Tongue (tissue), 2 donors: Measurements from ENCODE around the gene CLASP1. TPM values are rescaled to one million over a fixed set of nuclear protein-coding genes. Genes with fewer than 3 reads are reported as not detected.
"Not testable (repeated sequence)": the region's sequence is repeated elsewhere in the genome, so short reads cannot be mapped to it uniquely, and the experiment has no call there.

Experiments used
- DNase-seq: peaks from one replicate; pipeline ENCODE4 v3.0.0-alpha.2; 2015
- total RNA-seq: library from RNA; depleted of rRNA; stranded (reverse); fragments of >200 nt; gene quantifications from one replicate; pipeline ENCODE4 v1.2.3, GENCODE V29; 2014

The CLASP1 gene
- total RNA-seq, result 163 TPM

- DNase-seq, result no peak
Observed at GRCh38 chr2:121649149-121649595, at the start of gene CLASP1. Gene CLASP1, minus strand, starts transcription at chr2:121649462. Its CDS starts 43,567 bp downstream, at chr2:121605895.

DNA sequence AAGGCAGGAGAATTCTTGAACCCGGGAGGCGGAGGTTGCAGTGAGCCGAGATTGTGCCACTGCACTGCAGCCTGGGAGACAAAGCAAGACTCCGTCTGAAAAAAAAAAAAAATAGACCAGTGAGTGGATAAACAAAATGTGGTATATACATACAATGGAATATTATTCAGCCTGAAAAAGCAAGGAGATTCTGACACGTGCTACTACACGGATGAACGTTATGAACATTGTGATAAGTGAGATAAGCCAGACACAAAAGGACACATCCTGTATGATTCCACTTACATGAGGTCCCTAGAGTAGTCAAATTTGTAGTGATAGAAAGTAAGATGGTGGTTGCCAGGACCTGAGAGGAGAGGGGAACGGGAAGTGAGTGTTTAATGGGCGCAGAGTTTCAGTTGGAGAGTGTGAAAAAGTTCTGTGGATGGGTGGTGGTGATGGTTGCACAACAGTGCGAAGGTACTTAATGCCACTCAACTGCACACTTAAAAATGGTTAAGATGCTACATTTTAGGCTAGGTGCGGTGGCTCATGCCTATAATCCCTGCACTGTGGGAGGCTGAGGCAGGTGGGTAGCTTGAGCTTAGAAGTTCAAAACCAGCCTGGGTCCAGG lies 49.2 kb upstream of the CLASP1 start:
- DNase-seq, result no peak

- DNase-seq, result no peak
Observed at GRCh38 chr2:121697108-121697631, 47.9 kb upstream of the CLASP1 start.

DNA sequence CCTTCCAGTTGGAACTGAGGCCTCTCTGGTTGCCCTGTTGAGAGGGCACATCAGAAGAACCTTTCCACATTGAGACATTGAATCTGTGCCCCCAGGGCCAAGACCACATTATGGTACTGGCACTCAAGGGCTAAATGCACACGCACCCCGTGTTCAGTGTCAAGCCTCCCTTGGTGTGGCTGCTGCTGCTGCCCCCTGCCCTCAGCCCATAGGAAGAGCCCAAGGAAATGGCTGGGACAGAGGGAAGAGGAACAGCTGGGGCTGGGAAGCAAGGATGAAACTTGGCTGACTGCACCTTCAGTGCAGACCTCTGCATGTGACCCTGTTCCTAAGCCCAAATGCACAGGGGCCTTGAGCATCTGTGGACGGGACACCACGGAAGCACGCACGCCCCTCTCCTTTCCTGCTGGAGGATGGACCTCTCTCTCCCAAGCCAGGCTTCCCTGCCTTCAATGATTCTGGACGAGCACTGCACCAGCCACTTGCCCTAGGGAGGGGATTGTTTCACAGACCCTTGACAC lies 47.2 kb upstream of the CLASP1 start:
- DNase-seq, result no peak

DNA sequence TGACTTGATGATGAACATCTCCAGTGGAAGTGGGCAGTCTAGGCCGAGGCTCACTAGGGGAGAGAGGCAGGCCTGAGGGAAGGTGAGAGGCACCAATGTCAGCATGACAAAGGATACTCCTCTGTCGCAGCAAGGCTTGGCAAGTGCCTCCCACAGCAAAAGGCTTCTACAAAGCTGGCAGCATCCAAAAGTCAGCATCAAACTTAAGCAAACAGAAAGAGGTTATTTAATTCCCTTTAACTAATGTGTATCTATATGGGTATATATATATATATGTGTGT lies 45.8 kb upstream of the CLASP1 start:
- no peak for DNase-seq

DNA sequence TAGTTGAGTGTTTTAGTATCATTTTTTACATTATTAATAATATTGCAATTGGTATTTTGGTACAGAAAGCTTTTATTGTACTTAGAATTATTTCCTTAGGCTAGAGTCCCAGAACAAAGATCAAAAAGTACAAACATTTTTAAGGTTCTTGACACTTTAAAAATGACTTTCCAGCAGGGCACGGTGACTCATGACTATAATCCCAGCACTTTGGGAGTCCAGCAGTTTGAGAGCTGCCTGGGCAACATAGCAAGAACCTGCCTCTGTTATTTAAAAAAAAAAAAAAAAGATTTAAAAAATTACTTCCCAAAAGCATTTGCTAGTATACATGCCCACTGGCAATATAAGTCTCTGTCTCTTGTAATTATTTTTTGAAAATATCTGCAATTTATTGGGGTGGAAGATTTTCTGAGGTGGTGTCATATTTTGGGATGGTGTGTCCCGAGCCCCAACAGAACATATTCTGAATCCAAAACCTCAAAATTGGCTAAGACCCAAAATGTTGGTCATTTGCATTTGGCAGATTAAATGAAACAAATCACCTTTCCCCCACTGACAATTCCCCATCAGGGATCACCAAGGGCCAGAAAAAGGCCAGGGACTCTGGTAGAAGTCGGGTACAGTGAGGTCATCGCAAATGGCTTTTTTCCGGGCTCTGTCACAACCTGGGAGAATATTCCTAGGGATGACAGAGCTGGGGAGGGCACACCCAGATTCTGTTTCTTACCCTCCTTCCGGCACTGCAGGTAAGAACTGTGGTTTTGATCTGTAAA lies 45.3 kb upstream of the CLASP1 start:
- no peak for DNase-seq

DNA sequence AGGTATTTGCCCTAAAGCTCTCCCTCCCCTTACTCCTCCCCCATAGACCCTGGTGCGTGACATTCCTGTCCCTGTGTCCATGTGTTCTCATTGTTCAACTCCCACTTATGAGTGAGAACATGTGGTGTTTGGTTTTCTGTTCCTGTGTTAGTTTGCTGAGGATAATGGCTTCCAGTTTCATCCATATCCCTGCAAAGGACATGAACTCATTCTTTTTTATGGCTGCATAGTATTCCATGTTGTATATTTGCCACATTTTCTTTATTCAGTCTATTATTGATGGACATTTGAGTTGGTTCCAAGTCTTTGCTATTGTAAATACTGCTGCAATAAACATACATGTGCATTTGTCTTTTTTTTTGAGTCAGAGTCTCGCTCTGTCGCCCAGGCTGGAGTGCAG lies 41.3 kb upstream of the CLASP1 start:
- DNase-seq, result not testable (repeated sequence)

- DNase-seq, result no peak
Observed at GRCh38 chr2:121690095-121690494, 40.8 kb upstream of the CLASP1 start.

- peak; percentile 56 for DNase-seq
Observed at GRCh38 chr2:121689356-121689755, 40.1 kb upstream of the CLASP1 start.

DNA sequence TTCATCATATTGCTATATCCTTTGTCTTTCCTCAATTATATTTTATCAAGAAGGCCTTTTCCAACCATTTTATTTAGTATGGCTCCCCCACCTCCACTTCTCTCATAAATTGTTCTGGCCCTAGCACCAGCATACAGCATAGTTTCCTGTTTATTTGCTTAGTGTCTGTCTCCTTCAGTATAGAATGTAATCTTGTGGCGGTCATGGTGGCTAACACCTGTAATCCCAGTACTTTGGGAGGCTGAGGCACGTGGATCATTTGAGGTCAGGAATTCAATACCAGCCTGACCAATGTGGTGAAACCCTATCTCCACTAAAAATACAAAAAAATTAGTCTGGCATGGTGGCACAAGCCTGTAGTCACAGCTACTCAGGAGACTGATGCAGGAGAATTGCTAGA lies 39.6 kb upstream of the CLASP1 start:
- DNase-seq, result no peak

DNA sequence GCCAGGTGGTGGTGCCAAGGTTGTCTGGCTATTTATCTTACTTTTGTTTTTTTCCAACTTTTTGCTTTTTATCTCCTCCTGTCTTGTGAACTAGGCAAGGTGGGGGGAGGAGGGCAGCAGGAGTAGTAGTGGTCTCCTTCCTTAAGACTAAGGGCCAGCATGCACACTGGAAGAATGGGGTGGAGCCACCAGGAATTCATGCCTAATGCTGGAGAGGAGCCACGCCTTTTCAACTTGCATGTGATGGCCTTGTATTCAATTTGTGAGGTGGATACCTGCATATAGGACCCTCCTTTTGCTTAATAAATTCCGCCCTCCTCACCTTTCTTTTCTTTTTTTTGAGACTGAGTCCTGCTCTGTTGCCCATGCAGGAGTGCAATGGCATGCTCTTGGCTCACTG lies 37.6 kb upstream of the CLASP1 start:
- no peak for DNase-seq

- no peak for DNase-seq
Observed at GRCh38 chr2:121686218-121686617, 37.0 kb upstream of the CLASP1 start.

DNA sequence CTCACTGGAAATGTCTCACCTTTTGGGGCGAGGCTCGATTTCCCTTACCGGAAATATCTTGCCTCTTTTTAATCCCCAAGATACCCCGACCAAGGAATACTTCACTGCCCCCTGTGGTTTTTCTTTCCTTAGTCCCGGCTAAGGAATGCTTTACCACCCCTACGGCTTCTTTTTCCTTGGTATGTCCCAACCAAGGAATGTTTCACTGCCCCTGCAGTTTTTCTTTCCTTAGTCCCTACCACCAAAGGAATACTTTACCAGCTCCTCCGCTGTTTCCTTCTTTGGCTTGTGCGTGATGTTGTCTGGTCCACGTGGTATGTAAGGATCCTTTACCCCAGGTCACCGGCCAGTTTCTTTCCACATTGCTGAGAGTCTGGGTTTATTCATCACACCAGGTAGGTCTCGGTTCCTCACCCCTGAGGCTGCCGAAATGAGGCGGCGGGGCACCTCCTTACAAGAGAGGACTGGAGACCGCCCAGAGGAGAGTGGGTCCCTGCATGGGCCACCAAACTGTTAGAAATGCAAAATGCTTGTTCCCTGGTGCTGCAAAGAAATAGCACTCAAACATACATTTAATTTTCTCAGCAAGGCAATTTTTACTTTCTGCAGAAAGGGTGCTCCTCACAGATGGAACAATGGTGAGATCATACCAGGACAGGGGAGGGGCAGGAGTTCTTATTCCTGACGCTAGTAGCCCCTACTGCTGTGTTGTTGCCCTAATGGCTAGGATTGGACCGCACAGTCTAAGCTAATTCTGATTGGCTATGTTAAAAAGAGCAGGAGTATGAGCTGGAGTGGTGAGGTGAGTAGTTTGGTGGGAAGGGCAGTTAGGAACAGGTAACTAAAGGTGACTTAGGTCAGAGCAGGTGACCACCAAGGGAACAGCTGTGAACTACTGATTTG lies 33.4 kb upstream of the CLASP1 start:
- DNase-seq, result no peak

- DNase-seq, result no peak
Observed at GRCh38 chr2:121677855-121678254, 28.6 kb upstream of the CLASP1 start.

DNA sequence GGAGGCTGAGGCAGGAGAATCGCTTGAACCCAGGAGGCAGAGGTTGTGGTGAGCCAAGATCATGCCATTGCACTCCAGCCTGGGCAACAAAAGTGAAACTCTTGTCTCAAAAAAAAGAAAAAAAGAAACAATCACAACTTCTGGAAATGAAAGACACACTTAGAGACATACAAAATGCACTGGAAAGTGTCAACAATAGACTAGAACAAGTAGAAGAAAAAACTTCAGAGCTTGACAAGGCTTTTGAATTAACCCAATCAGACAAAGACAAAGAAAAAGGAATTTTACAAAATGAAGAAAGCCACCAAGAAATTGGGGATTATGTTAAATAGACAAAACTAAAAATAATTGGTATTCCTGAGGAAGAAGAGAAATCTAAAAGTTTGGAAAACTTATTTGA lies 22.4 kb upstream of the CLASP1 start:
- DNase-seq, result not testable (repeated sequence)

DNA sequence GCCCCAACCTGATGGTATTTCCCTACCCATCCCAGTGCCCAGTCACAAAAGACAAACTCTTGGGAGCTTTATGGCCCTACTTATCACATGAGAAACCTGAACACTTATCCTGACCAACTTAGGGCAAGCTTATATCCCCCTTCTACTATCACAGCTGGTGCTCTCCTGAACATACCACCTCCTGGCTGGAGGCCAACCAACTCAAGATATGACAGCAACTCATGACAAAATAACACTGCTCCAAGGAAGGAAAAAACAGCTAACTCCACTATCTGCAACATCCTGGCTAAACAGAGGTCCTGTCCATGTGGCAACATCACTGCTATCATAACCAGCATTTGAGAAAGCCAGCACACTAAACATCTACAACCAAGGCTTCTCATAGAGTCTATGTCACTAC lies 20.9 kb upstream of the CLASP1 start:
- no peak for DNase-seq

GRCh38 chr2:121667618-121668017 lies 18.4 kb upstream of the CLASP1 start:
- DNase-seq, result no peak

DNA sequence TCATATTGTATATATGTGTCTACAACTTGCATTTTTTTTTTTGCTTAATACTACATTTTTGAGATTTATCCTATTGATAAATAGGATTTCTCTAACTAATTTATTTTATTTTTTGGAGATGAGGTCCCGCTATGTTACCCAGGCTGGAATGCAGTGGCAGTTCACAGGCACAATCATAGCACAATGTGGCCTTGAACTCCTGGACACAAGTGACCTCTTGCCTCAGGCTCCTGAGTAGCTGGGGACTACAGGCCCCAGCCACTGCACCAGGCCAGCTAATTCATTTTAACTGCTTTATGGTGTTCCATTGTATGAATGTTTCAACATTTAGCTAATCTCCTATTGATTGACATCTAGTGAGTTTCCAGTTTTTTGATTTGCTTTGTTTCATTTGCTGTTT lies 16.8 kb upstream of the CLASP1 start:
- DNase-seq, result no peak

GRCh38 chr2:121665504-121665903 lies 16.2 kb upstream of the CLASP1 start:
- peak; percentile 25 for DNase-seq

- DNase-seq, result no peak
Observed at GRCh38 chr2:121664713-121665112, 15.5 kb upstream of the CLASP1 start.

DNA sequence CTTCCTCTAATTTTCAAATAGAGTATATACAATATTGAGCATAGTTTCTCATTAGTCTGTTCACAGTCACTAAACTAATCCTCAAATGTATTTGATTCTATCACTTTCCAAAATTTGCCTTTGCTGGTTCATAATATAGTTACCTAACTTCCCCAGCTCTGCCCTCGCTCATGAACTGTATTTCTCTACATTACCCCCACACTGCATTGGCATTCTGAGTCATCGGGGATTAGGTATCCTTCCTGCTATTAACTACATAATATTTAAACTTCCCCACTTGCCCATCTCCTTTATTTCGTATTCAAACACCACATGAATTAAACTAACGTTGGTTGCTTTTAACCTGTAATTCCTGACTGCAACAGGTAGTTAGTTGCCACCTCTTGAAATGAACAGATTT lies 14.8 kb upstream of the CLASP1 start:
- no peak for DNase-seq

DNA sequence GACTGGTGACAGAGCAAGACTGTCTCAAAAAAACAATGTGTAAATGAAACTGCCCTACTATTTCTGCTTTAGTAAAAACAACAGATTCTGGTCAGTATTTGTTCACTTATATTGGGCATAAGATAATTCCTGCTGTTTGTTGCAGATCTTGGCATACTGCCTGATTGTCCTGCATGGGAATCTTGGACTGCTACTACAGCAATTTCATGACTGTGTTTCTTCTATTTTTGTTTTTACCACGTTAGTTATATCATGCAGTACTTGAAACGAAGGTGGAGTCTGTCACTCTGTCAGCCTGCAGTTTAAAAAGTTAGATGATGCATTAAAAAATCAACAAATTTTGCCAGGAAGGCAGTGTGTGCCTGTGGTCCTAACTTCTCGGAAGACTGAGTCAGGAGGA lies 14.2 kb upstream of the CLASP1 start:
- DNase-seq, result no peak

GRCh38 chr2:121662656-121663055 lies 13.4 kb upstream of the CLASP1 start:
- no peak for DNase-seq
